ENCODE measurements around the gene FAM131C.

The FAM131C gene

GRCh38 chr1:16009678-16010077 is 63.8 kb downstream of the FAM131C start:
- no peak for TF ChIP-seq CTCF (IDR thresholded peaks at IDR 0.05; ENCODE audit: insufficient read depth, missing control alignments)
- FAIRE-seq (no peak), DNase-seq (ENCODE audit: insufficient read length, low spot score) (no peak)

- TF ChIP-seq CTCF (IDR thresholded peaks at IDR 0.05; ENCODE audit: insufficient read depth, missing control alignments) = peak; percentile 86
- DNase-seq (ENCODE audit: insufficient read length, low spot score) = no peak
- FAIRE-seq = no peak
Observed at GRCh38 chr1:16009030-16009460, 64.4 kb downstream of the FAM131C start.
